Mesendoderm (in vitro differentiated cells): Measurements from ENCODE around the gene RBM33.
A peak's percentile ranks its signal among the peaks of the same experiment; 100 is the strongest.

Experiments used
- DNase-seq: peaks from one replicate; pipeline ENCODE4 v3.0.0; 2013
- H2AK5ac ChIP-seq: 2 replicates; pipeline ENCODE4 v1.6.1; 2013; ENCODE audit warnings: low read length, inconsistent platforms
- H2BK120ac ChIP-seq: 2 replicates; pipeline ENCODE4 v1.6.1; 2013; ENCODE audit warnings: low read depth, mild to moderate bottlenecking, low read length, moderate library complexity, mixed read lengths
- H2BK15ac ChIP-seq: replicated peaks from 2 replicates; pipeline ENCODE4 v1.6.1; 2013; ENCODE audit warnings: low read depth, mild to moderate bottlenecking, moderate library complexity
- H2BK5ac ChIP-seq: 2 replicates; pipeline ENCODE4 v1.6.1; 2013; ENCODE audit warnings: low read length, inconsistent platforms
- H3K18ac ChIP-seq: 2 replicates; pipeline ENCODE4 v1.6.1; 2013; ENCODE audit warnings: mild to moderate bottlenecking, low read length, mixed read lengths
- H3K23ac ChIP-seq: one replicate; pipeline ENCODE4 v1.6.1; 2013; ENCODE audit warnings: low read length
- H3K27ac ChIP-seq: 2 replicates; pipeline ENCODE4 v1.5.1; 2013; ENCODE audit warnings: low read depth, mild to moderate bottlenecking, inconsistent platforms, low read length, moderate library complexity
- H3K27me3 ChIP-seq: 2 replicates; pipeline ENCODE4 v1.6.1; 2013; ENCODE audit warnings: low read length, control low read depth, mild to moderate bottlenecking, inconsistent platforms; ENCODE audit not compliant: insufficient read depth, poor library complexity
- H3K36me3 ChIP-seq: 2 replicates; pipeline ENCODE4 v1.6.1; 2013; ENCODE audit warnings: low read length, inconsistent platforms; ENCODE audit not compliant: control insufficient read depth, insufficient read depth
- H3K4ac ChIP-seq: one replicate; pipeline ENCODE4 v1.6.1; 2013; ENCODE audit warnings: low read depth, mild to moderate bottlenecking, low read length, moderate library complexity
- H3K4me1 ChIP-seq: 2 replicates; pipeline ENCODE4 v1.6.1; 2013; ENCODE audit warnings: low read depth, low read length, inconsistent platforms; ENCODE audit not compliant: control insufficient read depth
- H3K4me2 ChIP-seq: 2 replicates; pipeline ENCODE4 v1.6.1; 2013; ENCODE audit warnings: low read length
- H3K4me3 ChIP-seq: 2 replicates; pipeline ENCODE4 v1.5.1; 2013; ENCODE audit warnings: mild to moderate bottlenecking, low read length
- H3K56ac ChIP-seq: one replicate; pipeline ENCODE4 v1.6.1; 2013; ENCODE audit warnings: low read length
- H3K79me1 ChIP-seq: 2 replicates; pipeline ENCODE4 v1.6.1; 2013; ENCODE audit warnings: low read length, inconsistent platforms
- H3K79me2 ChIP-seq: 2 replicates; pipeline ENCODE4 v1.6.1; 2013; ENCODE audit warnings: mild to moderate bottlenecking, low read length; ENCODE audit not compliant: control insufficient read depth, insufficient read depth
- H3K9ac ChIP-seq: 2 replicates; pipeline ENCODE4 v1.6.1; 2013; ENCODE audit warnings: low read length, inconsistent platforms
- H4K5ac ChIP-seq: one replicate; pipeline ENCODE4 v1.6.1; 2013; ENCODE audit warnings: low read length
- H4K8ac ChIP-seq: one replicate; pipeline ENCODE4 v1.6.1; 2013; ENCODE audit warnings: low read depth, mild to moderate bottlenecking, control low read depth, low read length, moderate library complexity
- WGBS: extraction: QIAGEN DNeasy Blood & Tissue Kit; methylation state at CpG from one replicate; pipeline ENCODE4 v1.1.7; 2013; ENCODE audit warnings: low lambda C conversion rate, missing lambda C conversion rate; ENCODE audit not compliant: insufficient coverage; ENCODE audit errors: extremely low coverage; 5-methylcytosine and 5-hydroxymethylcytosine counted together

RBM33 gene

GRCh38 chr7:155676052-155676451 is 31.6 kb downstream of the RBM33 start:
- Histone ChIP-seq H3K4me1 (peaks cover 2% of the 10 kb centered on the region), H3K79me1 (peaks cover 7% of the 10 kb centered on the region), H3K18ac (peak overlapping the region; percentile 76), H3K36me3 (no peaks in the 10 kb centered on the region), H3K56ac (no peak overlapping the region), H4K8ac (no peak overlapping the region), H3K23ac (no peak overlapping the region), H3K4ac (no peak overlapping the region), H2BK15ac (no peak overlapping the region), H3K9ac (no peak overlapping the region), H3K79me2 (peaks cover 9% of the 10 kb centered on the region), H3K4me2 (no peak overlapping the region), H2BK120ac (peak overlapping the region; percentile 67), H3K27me3 (no peaks in the 10 kb centered on the region), H2BK5ac (no peak overlapping the region), H3K4me3 (no peak overlapping the region), H3K27ac (no peak overlapping the region), H4K5ac (no peak overlapping the region), H2AK5ac (no peak overlapping the region)
- no CpG with 5 or more reads among the region's 8 CpGs for WGBS
- no peak for DNase-seq

GRCh38 chr7:155677688-155678087 is 33.2 kb downstream of the RBM33 start:
- Histone ChIP-seq H3K4ac (no peak overlapping the region), H3K18ac (no peak overlapping the region), H3K56ac (no peak overlapping the region), H3K4me1 (peaks cover 4% of the 10 kb centered on the region), H3K4me3 (no peak overlapping the region), H3K4me2 (no peak overlapping the region), H2BK120ac (no peak overlapping the region), H3K36me3 (no peaks in the 10 kb centered on the region), H4K8ac (no peak overlapping the region), H3K9ac (no peak overlapping the region), H2BK5ac (no peak overlapping the region), H2AK5ac (no peak overlapping the region), H3K79me2 (peaks cover 13% of the 10 kb centered on the region), H3K79me1 (peaks cover 9% of the 10 kb centered on the region), H2BK15ac (no peak overlapping the region), H3K23ac (no peak overlapping the region), H3K27me3 (no peaks in the 10 kb centered on the region), H3K27ac (no peak overlapping the region), H4K5ac (no peak overlapping the region)
- no CpG with 5 or more reads among the region's 2 CpGs for WGBS
- no peak for DNase-seq

GRCh38 chr7:155680124-155680523 is 35.7 kb downstream of the RBM33 start:
- Histone ChIP-seq H3K56ac (no peak overlapping the region), H3K4me3 (no peak overlapping the region), H3K27ac (peak overlapping the region; percentile 71), H2BK5ac (no peak overlapping the region), H4K8ac (peak overlapping the region; percentile 65), H2BK120ac (no peak overlapping the region), H3K36me3 (no peaks in the 10 kb centered on the region), H2AK5ac (no peak overlapping the region), H3K4ac (no peak overlapping the region), H3K18ac (peak overlapping the region; percentile 75), H3K27me3 (no peaks in the 10 kb centered on the region), H3K79me2 (peaks cover 26% of the 10 kb centered on the region), H3K23ac (no peak overlapping the region), H3K79me1 (peaks cover 7% of the 10 kb centered on the region), H2BK15ac (no peak overlapping the region), H4K5ac (no peak overlapping the region), H3K9ac (no peak overlapping the region), H3K4me1 (peaks cover 4% of the 10 kb centered on the region), H3K4me2 (no peak overlapping the region)
- WGBS, result no CpG with 5 or more reads among the region's 3 CpGs
- no peak for DNase-seq

- H3K18ac ChIP-seq, result no peak overlapping the region
- no peak overlapping the region for H2BK15ac ChIP-seq
- peak; percentile 83 for DNase-seq
- no peaks in the 10 kb centered on the region for H3K27me3 ChIP-seq
- WGBS, result no CpG with 5 or more reads among the region's 2 CpGs
- no peaks in the 10 kb centered on the region for H3K36me3 ChIP-seq
- H4K8ac ChIP-seq, result no peak overlapping the region
- no peak overlapping the region for H3K56ac ChIP-seq
- peaks cover 7% of the 10 kb centered on the region for H3K79me1 ChIP-seq
- no peak overlapping the region for H2AK5ac ChIP-seq
- H3K4me2 ChIP-seq, result no peak overlapping the region
- H3K79me2 ChIP-seq, result peaks cover 24% of the 10 kb centered on the region
- no peak overlapping the region for H3K23ac ChIP-seq
- no peak overlapping the region for H4K5ac ChIP-seq
- H3K27ac ChIP-seq, result no peak overlapping the region
- H2BK120ac ChIP-seq, result no peak overlapping the region
- H3K4me1 ChIP-seq, result peaks cover 4% of the 10 kb centered on the region
- H3K4ac ChIP-seq, result no peak overlapping the region
- no peak overlapping the region for H2BK5ac ChIP-seq
- H3K4me3 ChIP-seq, result no peak overlapping the region
- H3K9ac ChIP-seq, result no peak overlapping the region
These were observed 36.4 kb downstream of the RBM33 start for GRCh38 chr7:155680864-155681263.

DNA sequence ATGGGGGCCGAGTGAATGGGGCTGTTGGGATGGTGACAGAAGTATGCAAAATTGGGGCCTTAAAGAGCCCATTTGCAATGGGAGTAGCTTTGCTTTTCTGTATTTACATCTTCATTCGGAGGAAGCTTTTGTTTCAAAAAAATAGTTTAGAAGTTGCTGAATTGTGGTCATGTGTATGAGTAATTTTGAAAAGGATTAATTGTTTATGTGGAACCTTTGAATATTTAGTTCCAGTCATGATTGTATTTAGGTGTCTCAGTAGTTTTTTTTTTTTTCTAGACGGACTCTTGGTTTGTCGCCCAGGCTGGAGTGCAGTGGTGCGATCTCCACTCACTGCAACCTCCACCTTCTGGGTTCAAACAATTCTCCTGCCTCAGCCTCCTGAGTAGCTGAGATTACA is 37.2 kb downstream of the RBM33 start:
- Histone ChIP-seq H3K18ac (no peak overlapping the region), H3K4me2 (no peak overlapping the region), H3K4me1 (peaks cover 2% of the 10 kb centered on the region), H3K9ac (no peak overlapping the region), H3K56ac (no peak overlapping the region), H2BK120ac (no peak overlapping the region), H2AK5ac (no peak overlapping the region), H3K27me3 (no peaks in the 10 kb centered on the region), H2BK15ac (no peak overlapping the region), H3K36me3 (no peaks in the 10 kb centered on the region), H4K8ac (no peak overlapping the region), H4K5ac (no peak overlapping the region), H3K79me1 (peaks cover 5% of the 10 kb centered on the region), H3K4me3 (no peak overlapping the region), H3K4ac (no peak overlapping the region), H2BK5ac (no peak overlapping the region), H3K23ac (no peak overlapping the region), H3K79me2 (peaks cover 22% of the 10 kb centered on the region), H3K27ac (peak overlapping the region; percentile 36)
- DNase-seq, result no peak
- WGBS, result 100% methylated on average over 1 of the region's 5 CpGs

GRCh38 chr7:155682484-155682883 is 38.0 kb downstream of the RBM33 start:
- no peak overlapping the region for H3K27ac ChIP-seq
- H3K9ac ChIP-seq, result no peak overlapping the region
- H3K4me2 ChIP-seq, result no peak overlapping the region
- H3K79me1 ChIP-seq, result peaks cover 5% of the 10 kb centered on the region
- H3K4ac ChIP-seq, result no peak overlapping the region
- H3K79me2 ChIP-seq, result peaks cover 21% of the 10 kb centered on the region
- no peak overlapping the region for H3K18ac ChIP-seq
- H4K8ac ChIP-seq, result no peak overlapping the region
- DNase-seq, result no peak
- no CpG with 5 or more reads among the region's 5 CpGs for WGBS
- no peak overlapping the region for H2BK120ac ChIP-seq
- H2AK5ac ChIP-seq, result no peak overlapping the region
- no peak overlapping the region for H4K5ac ChIP-seq
- peaks cover 2% of the 10 kb centered on the region for H3K4me1 ChIP-seq
- no peak overlapping the region for H3K23ac ChIP-seq
- H3K4me3 ChIP-seq, result no peak overlapping the region
- H3K27me3 ChIP-seq, result no peaks in the 10 kb centered on the region
- no peak overlapping the region for H2BK5ac ChIP-seq
- H3K36me3 ChIP-seq, result no peaks in the 10 kb centered on the region
- H2BK15ac ChIP-seq, result no peak overlapping the region
- peak overlapping the region; percentile 58 for H3K56ac ChIP-seq
